Stimulated activated CD4-positive, alpha-beta T cell treated with anti-CD3 and anti-CD28 coated beads, Interleukin-15, amount 100 ng/mL, for 1 hour (primary cell): ENCODE data around the gene CDH5.
"Not testable (repeated sequence)": the region's sequence is repeated elsewhere in the genome, so short reads cannot be mapped to it uniquely, and the experiment has no call there.

ENCODE experiments used
- DNase-seq, 2 donors: peaks; one replicate each; pipeline ENCODE4 v3.0.0-alpha.2; 2020; ENCODE audit warnings: low read depth in 1 of 2, low spot score in 1 of 2

The CDH5 gene

GRCh38 chr16:66366433-66367299, at the start of gene CDH5:
Gene CDH5, plus strand, starts transcription at chr16:66366691. Its CDS starts 12,647 bp downstream, at chr16:66379338.
- DNase-seq, result no peak

GRCh38 chr16:66318505-66318904, 48.0 kb upstream of the CDH5 start:
- no peak for DNase-seq

- no peak for DNase-seq
Measured at GRCh38 chr16:66320774-66321173, 45.7 kb upstream of the CDH5 start.

- DNase-seq, result no peak
Measured at GRCh38 chr16:66322174-66322573, 44.3 kb upstream of the CDH5 start.

- DNase-seq, result no peak
Measured at GRCh38 chr16:66324815-66325515, 41.5 kb upstream of the CDH5 start.

- no peak for DNase-seq
Measured at GRCh38 chr16:66325717-66326376, 40.6 kb upstream of the CDH5 start.

GRCh38 chr16:66326991-66327513, 39.4 kb upstream of the CDH5 start:
- no peak for DNase-seq

GRCh38 chr16:66328282-66328681, 38.2 kb upstream of the CDH5 start:
- no peak for DNase-seq

GRCh38 chr16:66331464-66331863, 35.0 kb upstream of the CDH5 start:
- not testable (repeated sequence) for DNase-seq

GRCh38 chr16:66332634-66333610, 33.6 kb upstream of the CDH5 start:
- DNase-seq, result no peak

GRCh38 chr16:66334853-66335574, 31.5 kb upstream of the CDH5 start:
- DNase-seq, result no peak

- no peak for DNase-seq
Measured at GRCh38 chr16:66335704-66336329, 30.7 kb upstream of the CDH5 start.

GRCh38 chr16:66337463-66338188, 28.9 kb upstream of the CDH5 start:
- DNase-seq, result no peak

GRCh38 chr16:66342294-66342900, 24.1 kb upstream of the CDH5 start:
- no peak for DNase-seq

GRCh38 chr16:66344533-66345145, 21.9 kb upstream of the CDH5 start:
- DNase-seq, result no peak

- no peak for DNase-seq
Measured at GRCh38 chr16:66346221-66346620, 20.3 kb upstream of the CDH5 start.

- DNase-seq, result no peak
Measured at GRCh38 chr16:66352304-66352703, 14.2 kb upstream of the CDH5 start.

GRCh38 chr16:66353055-66353454, 13.4 kb upstream of the CDH5 start:
- no peak for DNase-seq
